ENCODE measurements around the gene MIB1. TPM values are rescaled to one million over a fixed set of nuclear protein-coding genes. Genes with fewer than 3 reads are reported as not detected.
"Not testable (repeated sequence)": the region's sequence is repeated elsewhere in the genome, so short reads cannot be mapped to it uniquely, and the experiment has no call there.

Gene MIB1
- total RNA-seq, 1 donor: 64.4 TPM

DNA sequence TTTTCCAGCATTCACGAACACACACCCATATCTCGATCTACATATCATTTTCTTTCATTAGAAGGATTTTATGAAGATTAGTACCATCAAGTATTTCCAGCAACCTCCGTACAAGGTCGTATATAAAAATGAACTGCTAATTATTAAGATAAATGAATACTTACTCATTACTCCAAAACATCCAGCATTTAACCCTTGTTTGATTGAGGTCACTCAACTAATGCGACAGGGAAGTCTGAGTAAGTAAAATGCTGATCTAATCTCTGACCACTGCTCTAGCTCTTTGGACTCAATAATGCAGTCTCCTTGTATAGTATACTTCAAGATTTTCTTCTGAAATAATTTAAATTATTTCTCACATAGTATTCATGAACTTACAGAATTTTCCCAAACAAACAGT is 38.0 kb upstream of the MIB1 start:
- no peak overlapping the region for H3K4me2 ChIP-seq (ENCODE audit: insufficient read depth, low read length)
- DNase-seq (ENCODE audit: insufficient read length, low spot score, missing footprints): no peak

DNA sequence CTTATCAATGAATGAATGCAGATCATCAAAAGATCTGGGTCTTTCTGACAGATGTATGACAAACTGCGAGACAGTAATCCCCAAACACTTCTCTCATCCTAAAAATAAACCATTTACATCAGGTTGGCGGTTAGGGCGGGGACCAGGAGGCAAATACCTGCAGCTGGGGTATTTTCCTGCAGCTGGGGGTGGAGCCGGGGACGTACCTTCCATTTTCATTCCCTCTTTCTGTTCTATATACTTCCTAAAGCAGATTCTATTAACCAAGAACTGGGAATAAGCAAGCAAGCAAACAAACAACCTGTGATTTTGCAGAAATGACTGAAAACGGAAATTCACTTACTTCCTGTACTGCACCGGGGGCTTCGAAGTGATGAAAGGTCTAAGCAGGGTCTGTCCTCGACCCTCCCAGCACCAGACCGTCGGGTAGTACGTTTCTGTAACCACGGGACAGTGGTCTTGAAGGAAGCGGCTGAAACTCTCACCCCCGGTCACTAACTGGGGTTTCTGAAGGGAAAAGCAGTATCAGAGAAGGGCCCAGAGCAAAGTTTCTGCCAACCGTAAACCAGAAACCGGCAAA is 37.3 kb upstream of the MIB1 start:
- H2AFZ ChIP-seq (ENCODE audit: low read length): peak overlapping the region; percentile 97
- no peaks in the 10 kb centered on the region for H3K36me3 ChIP-seq (ENCODE audit: insufficient read depth, low read length)
- DNase-seq (ENCODE audit: insufficient read length, low spot score, missing footprints): no peak
- peak overlapping the region; percentile 84 for H3K4me3 ChIP-seq (ENCODE audit: insufficient read depth, low read length)
- no peaks in the 10 kb centered on the region for H3K9me3 ChIP-seq (ENCODE audit: low read depth, low read length)
- H3K79me2 ChIP-seq (ENCODE audit: insufficient read depth, low read length): peaks cover 2% of the 10 kb centered on the region
- peaks cover 7% of the 10 kb centered on the region for H3K4me1 ChIP-seq (ENCODE audit: insufficient read depth, low read length)
- H3K27me3 ChIP-seq (ENCODE audit: insufficient read depth, low read length): no peaks in the 10 kb centered on the region
- peak overlapping the region; percentile 99 for H3K4me2 ChIP-seq (ENCODE audit: insufficient read depth, low read length)
- H4K20me1 ChIP-seq (ENCODE audit: insufficient read depth, low read length): no peaks in the 10 kb centered on the region
- TF ChIP-seq, protein P1, sequence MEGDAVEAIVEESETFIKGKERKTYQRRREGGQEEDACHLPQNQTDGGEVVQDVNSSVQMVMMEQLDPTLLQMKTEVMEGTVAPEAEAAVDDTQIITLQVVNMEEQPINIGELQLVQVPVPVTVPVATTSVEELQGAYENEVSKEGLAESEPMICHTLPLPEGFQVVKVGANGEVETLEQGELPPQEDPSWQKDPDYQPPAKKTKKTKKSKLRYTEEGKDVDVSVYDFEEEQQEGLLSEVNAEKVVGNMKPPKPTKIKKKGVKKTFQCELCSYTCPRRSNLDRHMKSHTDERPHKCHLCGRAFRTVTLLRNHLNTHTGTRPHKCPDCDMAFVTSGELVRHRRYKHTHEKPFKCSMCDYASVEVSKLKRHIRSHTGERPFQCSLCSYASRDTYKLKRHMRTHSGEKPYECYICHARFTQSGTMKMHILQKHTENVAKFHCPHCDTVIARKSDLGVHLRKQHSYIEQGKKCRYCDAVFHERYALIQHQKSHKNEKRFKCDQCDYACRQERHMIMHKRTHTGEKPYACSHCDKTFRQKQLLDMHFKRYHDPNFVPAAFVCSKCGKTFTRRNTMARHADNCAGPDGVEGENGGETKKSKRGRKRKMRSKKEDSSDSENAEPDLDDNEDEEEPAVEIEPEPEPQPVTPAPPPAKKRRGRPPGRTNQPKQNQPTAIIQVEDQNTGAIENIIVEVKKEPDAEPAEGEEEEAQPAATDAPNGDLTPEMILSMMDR (IDR thresholded peaks at IDR 0.05; ENCODE audit: extremely low read depth, low read depth, low read length): no peak
- H3K27ac ChIP-seq (ENCODE audit: low read depth, low read length): peak overlapping the region; percentile 57

More for the DNA sequence above, 38.0 kb upstream of the MIB1 start:
- no peaks in the 10 kb centered on the region for H4K20me1 ChIP-seq (ENCODE audit: insufficient read depth, low read length)
- H3K9me3 ChIP-seq (ENCODE audit: low read depth, low read length): no peaks in the 10 kb centered on the region
- H3K79me2 ChIP-seq (ENCODE audit: insufficient read depth, low read length): peaks cover 2% of the 10 kb centered on the region
- TF ChIP-seq, protein P1 (IDR thresholded peaks at IDR 0.05; ENCODE audit: extremely low read depth, low read depth, low read length): no peak
- H3K27ac ChIP-seq (ENCODE audit: low read depth, low read length): no peak overlapping the region
- H2AFZ ChIP-seq (ENCODE audit: low read length): no peak overlapping the region
- H3K27me3 ChIP-seq (ENCODE audit: insufficient read depth, low read length): no peaks in the 10 kb centered on the region
- no peaks in the 10 kb centered on the region for H3K36me3 ChIP-seq (ENCODE audit: insufficient read depth, low read length)
- no peak overlapping the region for H3K4me3 ChIP-seq (ENCODE audit: insufficient read depth, low read length)
- H3K4me1 ChIP-seq (ENCODE audit: insufficient read depth, low read length): peaks cover 7% of the 10 kb centered on the region

DNA sequence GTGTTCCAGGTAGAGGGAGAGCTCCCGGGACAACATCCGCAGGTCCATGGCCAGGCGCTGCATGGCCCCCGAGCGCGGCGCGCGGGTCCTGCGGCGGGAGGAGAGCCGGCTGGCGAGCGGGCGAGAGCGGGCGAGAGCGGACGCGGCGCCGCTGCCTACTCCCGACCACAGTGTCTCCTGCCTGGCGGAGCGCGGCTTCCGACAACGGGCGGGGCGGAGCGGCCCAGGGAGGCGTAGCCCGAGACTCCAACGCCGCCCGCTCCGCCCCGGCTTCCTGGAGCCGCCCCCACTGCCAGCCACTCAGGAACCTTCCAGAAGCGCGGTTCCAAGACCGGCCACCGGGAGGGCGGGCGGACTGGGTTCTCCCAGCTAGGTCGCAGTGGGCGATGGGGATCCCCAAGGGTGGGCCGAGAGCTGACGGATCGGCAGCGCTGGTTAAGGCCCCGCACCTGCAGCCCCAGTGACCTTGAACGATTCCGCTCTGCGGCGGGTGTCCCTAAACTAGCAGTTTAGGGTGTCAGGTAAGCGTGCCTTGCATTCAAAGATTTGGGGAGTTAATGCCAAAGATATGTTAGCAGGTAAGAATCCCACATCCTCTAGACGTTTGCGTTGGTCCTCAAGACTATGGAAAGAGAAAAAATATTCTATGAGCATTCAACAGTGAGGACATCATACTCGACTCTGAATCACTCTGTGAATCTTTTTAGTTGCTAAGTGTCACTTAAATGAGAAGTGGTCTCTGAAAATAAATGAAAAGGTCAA is 35.8 kb upstream of the MIB1 start, which contains the start of gene ABHD3:
ABHD3 (minus strand) TSS at position 172 of the 762 bp plus-strand sequence; CDS start at position 63, 109 bp downstream.
- peak; percentile 99 for DNase-seq (ENCODE audit: insufficient read length, low spot score, missing footprints)
- H3K36me3 ChIP-seq (ENCODE audit: insufficient read depth, low read length): no peaks in the 10 kb centered on the region
- no peaks in the 10 kb centered on the region for H4K20me1 ChIP-seq (ENCODE audit: insufficient read depth, low read length)
- peak within 1 kb of the TSS; percentile 84 for H3K4me3 ChIP-seq (ENCODE audit: insufficient read depth, low read length)
- peaks cover 7% of the 10 kb centered on the region for H3K4me1 ChIP-seq (ENCODE audit: insufficient read depth, low read length)
- peak within 1 kb of the TSS; percentile 99 for H2AFZ ChIP-seq (ENCODE audit: low read length)
- TF ChIP-seq, protein P1 (IDR thresholded peaks at IDR 0.05; ENCODE audit: extremely low read depth, low read depth, low read length): peak; percentile 16
- H3K27me3 ChIP-seq (ENCODE audit: insufficient read depth, low read length): no peaks in the 10 kb centered on the region
- peaks cover 2% of the 10 kb centered on the region for H3K79me2 ChIP-seq (ENCODE audit: insufficient read depth, low read length)
- no peaks in the 10 kb centered on the region for H3K9me3 ChIP-seq (ENCODE audit: low read depth, low read length)
- H3K4me2 ChIP-seq (ENCODE audit: insufficient read depth, low read length): peak within 1 kb of the TSS; percentile 99
- peak within 1 kb of the TSS; percentile 57 for H3K27ac ChIP-seq (ENCODE audit: low read depth, low read length)

DNA sequence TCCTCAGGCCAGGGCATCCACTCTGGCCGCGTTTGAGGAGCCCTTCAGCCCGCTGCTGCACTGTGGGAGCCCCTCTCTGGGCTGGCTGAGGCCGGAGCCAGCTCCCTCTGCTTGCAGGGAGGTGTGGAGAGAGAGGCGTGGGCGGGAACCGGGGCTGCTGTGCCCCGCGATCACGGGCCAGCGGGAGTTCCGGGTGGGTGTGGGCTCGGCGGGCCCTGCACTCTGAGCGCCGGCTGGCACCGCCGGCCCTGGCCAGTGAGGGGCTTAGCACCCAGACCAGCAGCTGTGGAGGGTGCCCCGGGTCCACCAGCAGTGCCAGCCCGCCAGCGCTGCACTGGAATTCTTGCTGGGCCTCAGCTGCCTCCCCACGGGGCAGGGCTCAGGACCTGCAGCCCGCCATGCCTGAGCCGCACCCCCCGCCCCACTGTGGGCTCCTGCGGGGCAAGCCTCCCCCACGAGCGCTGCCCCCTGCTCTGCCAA is 34.2 kb upstream of the MIB1 start:
- H3K79me2 ChIP-seq (ENCODE audit: insufficient read depth, low read length): peaks cover 2% of the 10 kb centered on the region
- no peak for DNase-seq (ENCODE audit: insufficient read length, low spot score, missing footprints)
- no peak overlapping the region for H3K4me2 ChIP-seq (ENCODE audit: insufficient read depth, low read length)
- H3K27me3 ChIP-seq (ENCODE audit: insufficient read depth, low read length): no peaks in the 10 kb centered on the region
- no peak overlapping the region for H3K27ac ChIP-seq (ENCODE audit: low read depth, low read length)
- H3K36me3 ChIP-seq (ENCODE audit: insufficient read depth, low read length): no peaks in the 10 kb centered on the region
- H2AFZ ChIP-seq (ENCODE audit: low read length): no peak overlapping the region
- H3K9me3 ChIP-seq (ENCODE audit: low read depth, low read length): no peaks in the 10 kb centered on the region
- TF ChIP-seq, protein P1 (IDR thresholded peaks at IDR 0.05; ENCODE audit: extremely low read depth, low read depth, low read length): no peak
- H3K4me1 ChIP-seq (ENCODE audit: insufficient read depth, low read length): peaks cover 7% of the 10 kb centered on the region
- H3K4me3 ChIP-seq (ENCODE audit: insufficient read depth, low read length): no peak overlapping the region
- no peaks in the 10 kb centered on the region for H4K20me1 ChIP-seq (ENCODE audit: insufficient read depth, low read length)

DNA sequence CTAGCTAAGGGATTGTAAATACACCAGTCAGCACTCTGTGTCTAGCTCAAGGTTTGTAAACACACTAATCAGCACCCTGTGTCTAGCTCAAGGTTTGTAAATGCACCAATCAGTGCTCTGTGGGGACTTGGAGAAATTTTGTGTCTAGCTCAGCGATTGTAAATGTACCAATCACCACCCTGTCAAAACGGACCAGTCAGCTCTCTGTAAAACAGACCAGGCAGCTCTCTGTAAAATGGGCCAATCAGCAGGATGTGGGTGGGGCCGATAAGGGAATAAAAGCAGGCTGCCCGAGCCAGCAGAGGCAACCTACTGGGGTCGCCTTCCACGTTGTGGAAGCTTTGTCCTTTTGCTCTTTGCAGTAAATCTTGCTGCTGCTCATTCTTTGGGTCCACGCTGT is 33.5 kb upstream of the MIB1 start:
- H3K27me3 ChIP-seq (ENCODE audit: insufficient read depth, low read length); H3K4me3 ChIP-seq (ENCODE audit: insufficient read depth, low read length); H3K36me3 ChIP-seq (ENCODE audit: insufficient read depth, low read length); H3K4me1 ChIP-seq (ENCODE audit: insufficient read depth, low read length); H3K4me2 ChIP-seq (ENCODE audit: insufficient read depth, low read length); H3K79me2 ChIP-seq (ENCODE audit: insufficient read depth, low read length); H2AFZ ChIP-seq (ENCODE audit: low read length); H4K20me1 ChIP-seq (ENCODE audit: insufficient read depth, low read length); H3K27ac ChIP-seq (ENCODE audit: low read depth, low read length); DNase-seq (ENCODE audit: insufficient read length, low spot score, missing footprints); H3K9me3 ChIP-seq (ENCODE audit: low read depth, low read length): not testable (repeated sequence)
